ENCODE data around the gene SYT6.

- TF ChIP-seq CTCF (conservative IDR thresholded peaks at IDR 0.05; ENCODE audit: low read depth, low read length): no peak
- no peak for TF ChIP-seq EZH2 (IDR thresholded peaks at IDR 0.05; ENCODE audit: borderline replicate concordance, low read depth, low read length, poor library complexity, severe bottlenecking)
Observed at GRCh38 chr1:114043054-114043453, 110.6 kb downstream of the SYT6 start.
